Activated naive CD4-positive, alpha-beta T cell treated with anti-CD3 and anti-CD28 coated beads, Interleukin-2, amount 10 ng/mL, durations not matched to agents 7 days and 5 days (primary cell): ENCODE results near the gene DAD1.
"Not testable (repeated sequence)": the region's sequence is repeated elsewhere in the genome, so short reads cannot be mapped to it uniquely, and the experiment has no call there.

Source experiments
- CTCF ChIA-PET: fragments of 350-600 bp; sonication (Branson Sonifier 250); formaldehyde crosslinking; loops from one replicate; lab custom pipeline; 2021; ENCODE audit warnings: antibody characterized with exemption; lab: Charles Lee
- DNase-seq: peaks from one replicate; pipeline ENCODE4 v3.0.0-alpha.2; 2020
- H3K27ac Mint-ChIP-seq: one replicate; pipeline ENCODE4 v1.8.0; 2021; ENCODE audit warnings: mild to moderate bottlenecking, moderate library complexity, mixed read lengths
- H3K27me3 Mint-ChIP-seq: one replicate; pipeline ENCODE4 v1.8.0; 2021; ENCODE audit warnings: mild to moderate bottlenecking, mixed read lengths
- H3K36me3 Mint-ChIP-seq: one replicate; pipeline ENCODE4 v1.8.0; 2021; ENCODE audit warnings: mixed read lengths
- H3K4me1 Mint-ChIP-seq: one replicate; pipeline ENCODE4 v1.8.0; 2021; ENCODE audit warnings: mixed read lengths
- H3K4me3 Mint-ChIP-seq: one replicate; pipeline ENCODE4 v1.8.0; 2021; ENCODE audit warnings: mild to moderate bottlenecking, moderate library complexity, mixed read lengths
- H3K9me3 Mint-ChIP-seq: one replicate; pipeline ENCODE4 v1.8.0; 2021; ENCODE audit warnings: mixed read lengths

The DAD1 gene

DNA sequence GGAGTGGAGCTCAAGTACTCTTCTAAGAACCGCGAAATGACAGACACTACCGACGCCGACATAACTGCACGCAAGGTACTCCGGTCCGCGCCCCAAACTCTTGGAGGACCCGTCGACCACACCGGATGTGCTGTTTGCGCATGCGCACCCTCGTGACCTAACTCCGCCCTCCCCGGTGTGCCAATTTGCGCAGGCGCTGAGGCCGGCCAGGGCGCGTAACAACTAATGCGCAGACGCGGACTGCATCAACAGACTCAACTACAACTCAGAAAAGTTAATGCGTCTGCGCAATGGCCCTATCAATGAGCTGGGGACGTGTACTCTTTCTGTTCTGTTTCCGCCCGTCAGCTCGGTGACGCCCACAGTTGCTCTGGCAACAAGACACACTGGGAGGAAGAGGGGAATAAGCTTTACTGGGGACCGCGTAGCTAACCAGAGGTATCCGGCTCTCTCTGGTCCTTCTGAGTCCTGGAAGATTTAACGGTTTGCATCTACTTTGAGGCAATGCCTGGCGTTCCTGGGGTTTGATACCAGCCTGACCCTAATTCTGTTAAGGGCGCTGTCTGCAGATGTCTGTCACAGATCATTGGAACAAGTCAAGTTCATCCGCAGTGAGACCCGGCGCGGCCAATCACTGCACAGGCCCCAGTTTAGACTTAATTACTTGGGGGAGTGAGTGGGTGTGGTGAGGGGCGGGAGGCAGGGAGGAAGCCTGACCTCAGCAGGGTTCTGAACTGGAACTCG lies at the start of gene DAD1:
TSS of gene DAD1 (minus strand) at position 129 of the 744 bp plus-strand sequence. CDS start at position 62, 67 bp downstream.
- Mint-ChIP-seq H3K36me3 (peaks cover 28% of the 10 kb centered on the region), H3K27ac (peak within 1 kb of the TSS; percentile 99), H3K27me3 (peaks cover 16% of the 10 kb centered on the region), H3K4me3 (peak within 1 kb of the TSS; percentile 98), H3K9me3 (no peaks in the 10 kb centered on the region), H3K4me1 (peaks cover 59% of the 10 kb centered on the region)
- CTCF ChIA-PET, result interaction anchor here (0.7 to 11.5 kb wide), 15 partner anchors 9 to 676 kb away, joined by 3 to 116 read pairs (median 3); partner anchors contain the start of genes ABHD4 and OXA1L
- peak; percentile 99 for DNase-seq

- DNase-seq, H3K9me3 Mint-ChIP-seq, H3K27ac Mint-ChIP-seq, H3K4me1 Mint-ChIP-seq, H3K4me3 Mint-ChIP-seq, H3K36me3 Mint-ChIP-seq: not testable (repeated sequence)
- peaks cover 22% of the 10 kb centered on the region for H3K27me3 Mint-ChIP-seq
- CTCF ChIA-PET, result interaction anchor here (0.6 kb wide), 1 partner anchor 173 kb away, joined by 3 read pairs; no protein-coding TSS in a partner anchor
These were observed 47.0 kb upstream of the DAD1 start for GRCh38 chr14:22635980-22636379.

DNA sequence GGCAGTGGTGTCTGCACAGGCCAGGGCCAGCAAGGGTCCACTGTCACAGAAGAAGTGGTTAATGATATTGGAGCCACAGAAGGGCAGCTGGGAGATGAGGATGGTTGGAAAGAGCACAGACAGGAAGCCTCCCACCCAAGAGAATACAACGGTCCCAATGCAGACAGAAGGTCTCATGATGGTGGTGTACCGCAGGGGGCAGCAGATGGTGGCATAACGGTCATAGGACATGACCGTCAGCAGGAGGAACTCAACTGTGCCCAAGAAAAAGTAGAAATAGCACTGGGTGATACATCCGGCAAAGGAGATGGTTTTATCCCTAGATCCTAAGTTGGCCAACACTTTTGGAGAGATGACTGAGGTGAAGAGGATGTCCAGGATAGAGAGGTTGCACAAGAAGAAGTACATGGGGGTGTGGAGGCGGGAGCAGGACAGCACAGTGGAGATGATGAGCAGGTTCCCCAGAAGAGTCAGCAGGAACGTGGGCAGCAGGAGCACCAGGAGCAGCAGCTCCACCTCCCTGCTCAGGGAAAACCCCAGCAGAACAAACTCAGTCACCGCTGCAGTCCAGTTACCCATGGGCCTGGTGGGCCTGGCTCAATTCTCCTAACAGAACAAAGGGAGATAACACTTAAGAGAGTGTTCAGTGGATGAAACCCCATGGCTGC lies 45.3 kb upstream of the DAD1 start:
- H3K36me3 Mint-ChIP-seq, result no peaks in the 10 kb centered on the region
- H3K4me1 Mint-ChIP-seq, result no peaks in the 10 kb centered on the region
- peaks cover 28% of the 10 kb centered on the region for H3K27me3 Mint-ChIP-seq
- H3K4me3 Mint-ChIP-seq, result no peak overlapping the region
- DNase-seq, result no peak
- CTCF ChIA-PET, result no interaction called here
- peaks cover 6% of the 10 kb centered on the region for H3K9me3 Mint-ChIP-seq
- H3K27ac Mint-ChIP-seq, result no peak overlapping the region

DNA sequence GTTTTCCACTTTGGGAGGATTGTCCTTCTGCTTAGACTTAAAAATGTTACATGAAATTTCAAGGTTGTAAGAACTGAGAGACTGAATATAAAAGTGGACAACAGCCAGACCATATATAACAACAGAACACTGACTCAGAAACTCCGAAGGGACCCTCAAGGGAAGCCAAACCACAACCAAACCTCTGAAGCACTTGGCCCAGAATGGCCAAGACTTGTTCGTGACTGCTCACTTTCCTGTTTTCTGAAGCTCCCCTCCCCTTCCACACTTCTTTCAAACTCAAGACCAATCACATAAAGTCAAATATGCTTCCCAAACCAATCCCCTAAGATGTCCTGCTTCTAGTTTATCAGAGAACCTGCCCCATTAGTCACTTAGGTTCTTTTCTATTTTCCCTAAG lies 41.5 kb upstream of the DAD1 start:
- Mint-ChIP-seq H3K4me3 (no peak overlapping the region), H3K27me3 (peaks cover 37% of the 10 kb centered on the region), H3K27ac (no peak overlapping the region), H3K4me1 (no peaks in the 10 kb centered on the region), H3K9me3 (peaks cover 6% of the 10 kb centered on the region), H3K36me3 (no peaks in the 10 kb centered on the region)
- no peak for DNase-seq
- CTCF ChIA-PET, result no interaction called here

- Mint-ChIP-seq H3K27ac (no peak overlapping the region), H3K4me3 (no peak overlapping the region), H3K36me3 (no peaks in the 10 kb centered on the region), H3K9me3 (peaks cover 6% of the 10 kb centered on the region), H3K4me1 (no peaks in the 10 kb centered on the region), H3K27me3 (peaks cover 37% of the 10 kb centered on the region)
- no peak for DNase-seq
- CTCF ChIA-PET, result no interaction called here
These were observed 41.0 kb upstream of the DAD1 start for GRCh38 chr14:22630066-22630465.

DNA sequence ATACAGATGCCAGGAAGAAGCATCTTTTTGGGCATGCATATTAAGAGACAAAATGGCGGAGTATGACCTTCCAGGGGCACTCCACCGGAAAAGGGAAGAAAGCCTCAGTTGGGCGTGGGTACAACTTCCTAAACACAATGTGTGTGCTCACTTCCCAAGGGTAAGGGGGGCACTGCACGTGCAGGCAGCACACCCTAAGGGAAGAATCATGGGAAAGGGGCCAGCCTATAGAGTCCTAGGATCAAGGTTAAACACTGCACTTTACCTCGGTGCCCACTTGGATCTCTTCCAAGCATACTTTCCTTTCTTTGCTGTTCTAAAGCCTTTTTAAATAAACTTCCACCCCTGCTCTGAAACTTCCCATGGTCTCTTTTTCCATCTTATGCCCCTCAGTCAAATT lies 40.3 kb upstream of the DAD1 start:
- CTCF ChIA-PET, result no interaction called here
- Mint-ChIP-seq H3K27ac (no peak overlapping the region), H3K4me1 (no peaks in the 10 kb centered on the region), H3K9me3 (peaks cover 6% of the 10 kb centered on the region), H3K27me3 (peaks cover 34% of the 10 kb centered on the region), H3K36me3 (no peaks in the 10 kb centered on the region), H3K4me3 (no peak overlapping the region)
- DNase-seq, result no peak

- H3K4me1 Mint-ChIP-seq, result no peaks in the 10 kb centered on the region
- CTCF ChIA-PET, result no interaction called here
- no peak overlapping the region for H3K27ac Mint-ChIP-seq
These were observed 38.7 kb upstream of the DAD1 start for GRCh38 chr14:22627506-22628263.

DNA sequence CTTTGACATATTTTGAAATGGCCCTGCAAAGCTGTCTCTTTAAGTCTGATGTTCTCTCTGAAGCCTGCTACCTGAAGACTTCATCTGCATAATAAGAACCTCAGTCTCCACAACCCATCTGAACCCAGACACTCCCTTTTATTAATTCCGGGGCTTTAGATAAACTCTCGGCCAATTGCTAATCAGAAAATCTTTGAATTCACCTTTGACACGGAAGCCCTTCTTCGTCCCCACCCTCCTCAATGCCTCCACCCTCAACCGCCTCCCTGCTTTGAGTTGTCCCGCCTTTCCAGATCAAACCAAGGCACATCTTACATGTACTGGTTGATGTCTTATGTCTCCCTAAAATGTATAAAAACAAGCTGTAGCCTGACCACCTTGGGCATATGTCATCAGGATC lies 37.6 kb upstream of the DAD1 start:
- Mint-ChIP-seq H3K27ac (no peak overlapping the region), H3K9me3 (peaks cover 6% of the 10 kb centered on the region), H3K27me3 (peaks cover 32% of the 10 kb centered on the region), H3K4me3 (no peak overlapping the region), H3K36me3 (no peaks in the 10 kb centered on the region), H3K4me1 (no peaks in the 10 kb centered on the region)
- CTCF ChIA-PET, result no interaction called here
- no peak for DNase-seq

More at GRCh38 chr14:22627506-22628263, 38.7 kb upstream of the DAD1 start:
- peaks cover 6% of the 10 kb centered on the region for H3K9me3 Mint-ChIP-seq
- no peaks in the 10 kb centered on the region for H3K36me3 Mint-ChIP-seq
- no peak overlapping the region for H3K4me3 Mint-ChIP-seq
- no peak for DNase-seq
- peaks cover 35% of the 10 kb centered on the region for H3K27me3 Mint-ChIP-seq

GRCh38 chr14:22623047-22623446 lies 34.0 kb upstream of the DAD1 start:
- Mint-ChIP-seq H3K9me3 (no peaks in the 10 kb centered on the region), H3K27ac (no peak overlapping the region), H3K27me3 (peaks cover 17% of the 10 kb centered on the region), H3K4me3 (no peak overlapping the region), H3K4me1 (no peaks in the 10 kb centered on the region), H3K36me3 (no peaks in the 10 kb centered on the region)
- CTCF ChIA-PET, result interaction anchor here (1.0 kb wide), 1 partner anchor 363 kb away, joined by 4 read pairs; no protein-coding TSS in a partner anchor
- DNase-seq, result no peak

DNA sequence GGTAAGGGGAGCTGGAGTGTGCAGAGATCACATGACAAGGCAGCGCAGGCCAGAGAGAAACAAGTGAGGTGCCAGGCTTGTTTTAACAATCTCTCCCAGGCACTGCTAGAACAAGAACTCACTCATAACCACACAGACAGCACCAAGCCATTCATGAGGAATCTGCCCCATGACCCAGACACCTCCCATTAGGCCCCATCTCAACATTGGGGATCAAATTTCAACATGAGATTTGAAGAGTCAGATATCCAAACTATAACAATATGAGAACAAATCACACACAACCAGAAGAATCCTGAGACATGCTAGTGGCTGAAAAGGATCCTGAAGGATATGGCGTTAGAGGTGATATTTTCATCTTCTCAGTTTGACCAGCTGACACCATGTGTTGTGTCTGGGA lies 33.2 kb upstream of the DAD1 start:
- CTCF ChIA-PET, result interaction anchor here (1.0 kb wide), 1 partner anchor 364 kb away, joined by 4 read pairs; no protein-coding TSS in a partner anchor
- no peak for DNase-seq
- Mint-ChIP-seq H3K27me3 (peaks cover 17% of the 10 kb centered on the region), H3K9me3 (no peaks in the 10 kb centered on the region), H3K27ac (no peak overlapping the region), H3K36me3 (no peaks in the 10 kb centered on the region), H3K4me3 (no peak overlapping the region), H3K4me1 (no peaks in the 10 kb centered on the region)

- DNase-seq, CTCF ChIA-PET, H3K27ac Mint-ChIP-seq, H3K36me3 Mint-ChIP-seq, H3K9me3 Mint-ChIP-seq, H3K4me1 Mint-ChIP-seq, H3K27me3 Mint-ChIP-seq, H3K4me3 Mint-ChIP-seq: not testable (repeated sequence)
These were observed 26.7 kb upstream of the DAD1 start for GRCh38 chr14:22615765-22616164.

DNA sequence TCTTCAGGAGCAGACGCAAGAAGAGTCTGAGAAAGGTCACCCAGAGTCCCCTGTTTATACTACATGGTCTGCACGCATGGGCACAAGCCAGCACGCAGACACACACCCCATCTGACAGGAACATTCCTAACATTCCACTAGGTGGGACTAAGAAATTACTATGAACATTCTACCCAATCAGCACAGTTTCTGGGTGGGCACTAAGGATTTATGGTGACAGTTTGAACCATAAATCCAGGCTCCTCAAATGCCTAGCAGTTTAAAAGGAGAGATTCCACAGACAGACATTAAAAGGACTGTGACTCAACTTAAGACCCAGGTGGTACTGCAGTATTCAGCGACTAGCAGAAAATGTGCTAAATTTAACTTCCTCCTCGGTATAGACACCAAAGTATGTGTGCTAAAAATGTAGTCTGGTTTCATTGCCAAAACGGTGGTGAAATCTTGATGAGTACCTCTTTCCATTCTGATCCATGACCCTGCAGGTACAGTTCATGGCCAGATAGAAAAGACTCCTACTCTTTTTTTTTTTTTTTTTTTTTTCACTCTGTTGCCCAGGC lies 25.3 kb upstream of the DAD1 start:
- H3K27ac Mint-ChIP-seq, result no peak overlapping the region
- no peaks in the 10 kb centered on the region for H3K4me1 Mint-ChIP-seq
- H3K36me3 Mint-ChIP-seq, result peaks cover 13% of the 10 kb centered on the region
- DNase-seq, result no peak
- no peak overlapping the region for H3K4me3 Mint-ChIP-seq
- H3K27me3 Mint-ChIP-seq, result no peaks in the 10 kb centered on the region
- CTCF ChIA-PET, result no interaction called here
- H3K9me3 Mint-ChIP-seq, result no peaks in the 10 kb centered on the region

DNA sequence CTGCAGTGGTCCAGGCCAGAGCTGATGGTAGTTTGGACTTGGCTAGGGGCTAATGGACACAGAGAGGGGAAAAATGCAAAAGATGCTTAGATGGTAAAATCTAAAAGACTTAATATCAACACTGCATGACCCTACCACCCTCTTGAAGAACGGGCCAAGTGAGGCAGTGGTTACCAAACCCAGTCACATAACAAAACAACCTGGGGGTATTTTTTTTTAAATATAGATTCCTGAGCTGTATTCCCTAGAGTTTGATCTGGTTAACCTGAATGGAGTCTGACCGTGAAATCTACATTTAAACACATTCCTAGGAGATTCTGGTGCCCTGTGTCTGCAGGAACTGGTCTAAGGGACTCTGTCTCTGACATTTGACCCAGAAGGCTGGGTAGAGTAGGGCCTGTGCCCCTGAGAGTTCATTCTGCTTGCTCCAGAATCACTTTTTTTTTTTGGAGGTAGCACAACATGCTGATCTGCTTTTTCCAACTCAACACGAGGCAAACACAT lies 24.8 kb upstream of the DAD1 start:
- H3K36me3 Mint-ChIP-seq, result peaks cover 13% of the 10 kb centered on the region
- no peak for DNase-seq
- H3K4me3 Mint-ChIP-seq, result no peak overlapping the region
- CTCF ChIA-PET, result no interaction called here
- no peak overlapping the region for H3K27ac Mint-ChIP-seq
- no peaks in the 10 kb centered on the region for H3K27me3 Mint-ChIP-seq
- H3K4me1 Mint-ChIP-seq, result no peaks in the 10 kb centered on the region
- no peaks in the 10 kb centered on the region for H3K9me3 Mint-ChIP-seq
